ENCODE data around the gene IL1R2.

Gene IL1R2

GRCh38 chr2:102051692-102052277 is 60.0 kb downstream of the IL1R2 start:
- H3K4me3 ChIP-seq (ENCODE audit: low read length) = no peak overlapping the region
- DNase-seq (ENCODE audit: low read depth, low spot score) = no peak

GRCh38 chr2:102052365-102052764 is 60.6 kb downstream of the IL1R2 start:
- no peak overlapping the region for H3K4me3 ChIP-seq (ENCODE audit: low read length)
- no peak for DNase-seq (ENCODE audit: low read depth, low spot score)

GRCh38 chr2:102053096-102053495 is 61.3 kb downstream of the IL1R2 start:
- no peak overlapping the region for H3K4me3 ChIP-seq (ENCODE audit: low read length)
- DNase-seq (ENCODE audit: low read depth, low spot score) = no peak

DNA sequence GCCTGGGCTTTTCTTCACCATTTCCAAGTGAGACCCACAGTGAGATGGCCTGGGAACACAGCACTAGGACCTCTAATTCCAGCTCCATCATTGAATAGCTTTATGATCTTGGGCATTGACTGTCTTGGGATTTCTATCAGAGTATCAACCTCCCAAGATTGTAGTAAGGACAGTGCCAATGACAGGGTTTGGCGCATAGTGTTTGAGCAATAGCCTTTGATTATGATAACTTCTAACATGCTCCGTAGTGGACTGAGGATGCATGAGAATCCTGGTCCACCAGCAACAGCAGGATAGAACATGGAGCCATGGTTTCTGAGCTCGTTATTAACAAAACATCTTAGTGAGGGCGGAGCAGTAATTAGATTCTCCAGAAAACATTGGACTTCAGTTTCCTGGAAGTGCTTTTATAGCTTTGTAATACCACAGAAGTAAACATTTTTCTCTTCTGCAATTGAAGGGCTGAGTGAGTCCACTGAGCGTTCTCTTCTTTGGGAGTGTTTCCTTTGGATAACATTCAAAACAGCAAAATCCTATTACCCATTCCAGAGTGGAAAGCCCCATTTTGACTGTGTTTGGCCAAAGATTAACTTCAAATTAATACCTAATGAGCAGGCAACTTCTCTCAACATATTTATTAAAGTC is 63.7 kb downstream of the IL1R2 start:
- no peak for DNase-seq (ENCODE audit: low read depth, low spot score)

DNA sequence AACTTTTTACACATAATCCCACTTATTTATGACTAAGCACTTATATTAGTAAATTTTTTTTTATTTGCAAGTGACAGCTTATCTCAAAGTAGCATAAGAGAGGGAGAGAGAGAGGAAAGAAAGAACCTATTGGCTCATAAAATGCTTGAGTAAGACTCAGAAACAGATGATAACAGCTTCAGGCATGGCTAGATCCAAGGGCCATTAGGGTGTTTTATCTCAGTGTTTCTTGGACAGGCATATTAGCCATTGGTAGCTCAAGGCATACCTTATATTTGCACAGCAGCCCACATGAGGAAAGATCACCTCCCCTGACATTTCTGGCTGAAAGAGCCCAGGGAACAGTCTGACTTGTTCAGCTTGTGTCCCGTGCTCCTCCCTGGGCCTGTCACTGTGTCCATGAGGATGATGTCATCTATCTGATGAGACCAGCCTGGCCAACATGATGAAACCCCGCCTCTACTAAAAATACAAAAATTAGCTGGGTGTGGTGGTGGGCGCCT is 64.4 kb downstream of the IL1R2 start:
- DNase-seq (ENCODE audit: low read depth, low spot score) = no peak
- H3K4me3 ChIP-seq (ENCODE audit: low read length) = no peak overlapping the region

More for the DNA sequence above, 63.7 kb downstream of the IL1R2 start:
- no peak overlapping the region for H3K4me3 ChIP-seq (ENCODE audit: low read length)

DNA sequence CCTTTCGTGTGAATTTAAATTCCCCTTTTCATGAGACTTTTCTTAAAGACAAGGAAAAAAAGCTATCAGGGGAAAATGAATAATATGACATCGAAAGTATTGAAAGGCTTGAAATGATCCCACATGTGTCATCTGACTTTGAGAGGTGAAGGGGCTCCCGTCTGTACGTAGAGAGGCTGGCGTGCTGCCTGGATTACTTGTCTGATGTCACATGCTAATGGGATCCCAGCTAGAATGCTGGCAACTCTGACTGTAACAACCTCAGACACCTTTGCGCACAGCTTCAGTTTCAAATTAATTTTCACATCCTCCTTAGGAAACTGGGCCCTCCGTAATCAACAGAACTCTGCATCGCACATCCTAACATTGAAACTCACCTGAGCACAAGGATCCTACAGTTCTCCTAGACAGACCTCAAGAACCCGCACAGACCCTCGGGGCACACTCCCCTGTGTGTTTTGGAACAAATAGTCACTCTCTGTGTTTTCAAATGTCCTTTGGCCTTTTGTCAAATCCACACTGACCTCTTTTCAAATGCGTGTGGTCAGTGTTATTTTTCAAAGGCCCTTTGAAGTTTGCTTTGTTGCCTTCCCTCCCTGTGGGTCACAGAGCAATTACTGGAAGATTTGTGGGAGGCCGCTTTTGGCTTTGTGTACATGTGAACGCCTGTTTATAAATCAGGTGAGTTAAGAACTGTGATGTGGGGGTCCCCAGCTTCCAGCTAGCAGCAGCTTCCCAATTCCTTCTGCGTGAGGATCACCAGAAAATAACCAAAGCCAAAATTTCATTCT is 65.9 kb downstream of the IL1R2 start:
- H3K4me3 ChIP-seq (ENCODE audit: low read length) = no peak overlapping the region
- DNase-seq (ENCODE audit: low read depth, low spot score) = no peak

DNA sequence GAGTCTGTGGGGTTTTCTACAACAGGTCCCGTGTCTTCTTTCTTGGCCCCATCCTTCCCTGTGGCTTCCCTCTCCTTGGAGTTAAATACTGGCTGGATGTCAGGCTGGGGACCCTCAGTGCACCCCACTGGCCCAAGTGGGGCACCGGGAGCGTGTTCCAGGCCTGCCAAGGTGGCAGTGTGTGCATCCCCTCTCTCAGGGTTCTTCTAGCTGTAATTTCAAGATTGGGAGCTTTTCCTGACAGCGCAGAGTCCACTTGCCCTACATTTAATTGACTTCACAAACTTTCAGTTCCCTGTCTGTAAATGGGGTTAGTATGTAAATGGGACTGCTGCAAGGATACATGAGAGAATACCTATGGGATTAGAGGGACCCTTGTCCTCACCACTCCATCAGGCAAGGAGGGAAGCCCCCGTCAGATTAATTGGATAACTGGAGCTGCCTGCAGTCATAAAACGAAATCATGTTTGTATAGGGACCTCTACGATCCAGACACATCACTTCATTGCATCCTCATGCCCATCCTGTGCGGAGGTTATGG is 66.6 kb downstream of the IL1R2 start:
- no peak for DNase-seq (ENCODE audit: low read depth, low spot score)
- no peak overlapping the region for H3K4me3 ChIP-seq (ENCODE audit: low read length)

GRCh38 chr2:102059151-102059550 is 67.4 kb downstream of the IL1R2 start:
- DNase-seq (ENCODE audit: low read depth, low spot score) = no peak
- H3K4me3 ChIP-seq (ENCODE audit: low read length) = no peak overlapping the region

DNA sequence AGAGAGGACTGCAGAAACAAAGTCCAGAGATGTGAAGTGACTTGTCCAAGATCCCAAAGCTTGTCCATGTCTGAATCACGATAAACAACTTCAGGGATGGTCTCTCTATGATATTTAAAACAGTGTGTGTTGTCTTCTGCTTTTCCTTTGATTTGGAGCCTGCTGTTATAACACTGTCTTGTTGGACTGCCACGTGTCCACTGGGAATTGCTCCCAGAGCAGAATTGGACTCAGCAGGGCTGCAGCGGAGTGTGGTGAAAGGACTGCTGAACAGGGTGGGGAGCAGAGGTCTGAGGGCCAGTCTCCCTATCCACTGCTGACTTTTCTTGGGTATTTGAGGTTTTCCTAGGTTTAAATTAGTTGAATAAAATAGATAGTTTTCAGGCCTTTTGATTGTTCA is 68.3 kb downstream of the IL1R2 start:
- H3K4me3 ChIP-seq (ENCODE audit: low read length) = no peak overlapping the region
- no peak for DNase-seq (ENCODE audit: low read depth, low spot score)

- H3K4me3 ChIP-seq (ENCODE audit: low read length) = no peak overlapping the region
- no peak for DNase-seq (ENCODE audit: low read depth, low spot score)
These were observed 69.0 kb downstream of the IL1R2 start for GRCh38 chr2:102060792-102061191.

DNA sequence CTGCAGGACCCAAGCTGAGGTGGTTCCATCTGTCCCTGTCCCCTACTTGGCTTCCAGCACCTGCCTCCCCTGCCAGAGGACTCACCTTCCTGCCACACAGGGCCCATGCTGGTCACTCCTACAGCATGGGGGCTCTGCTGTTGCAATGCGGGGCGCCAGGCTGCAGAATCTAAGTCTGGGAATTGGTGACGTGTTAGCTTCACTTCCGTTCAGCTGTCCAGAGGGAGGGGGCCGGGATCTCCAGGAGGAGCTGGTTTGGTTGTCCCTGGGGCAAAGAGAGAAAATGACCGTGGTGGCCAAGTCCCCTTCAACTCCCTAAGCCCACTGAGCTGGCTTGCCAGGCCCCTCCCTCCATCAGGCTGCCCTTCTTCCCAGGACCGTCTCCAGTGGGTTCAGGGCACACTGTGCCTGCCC is 69.5 kb downstream of the IL1R2 start:
- H3K4me3 ChIP-seq (ENCODE audit: low read length) = no peak overlapping the region
- DNase-seq (ENCODE audit: low read depth, low spot score) = no peak

GRCh38 chr2:102061962-102062795 is 70.4 kb downstream of the IL1R2 start:
- DNase-seq (ENCODE audit: low read depth, low spot score) = no peak
- no peak overlapping the region for H3K4me3 ChIP-seq (ENCODE audit: low read length)

DNA sequence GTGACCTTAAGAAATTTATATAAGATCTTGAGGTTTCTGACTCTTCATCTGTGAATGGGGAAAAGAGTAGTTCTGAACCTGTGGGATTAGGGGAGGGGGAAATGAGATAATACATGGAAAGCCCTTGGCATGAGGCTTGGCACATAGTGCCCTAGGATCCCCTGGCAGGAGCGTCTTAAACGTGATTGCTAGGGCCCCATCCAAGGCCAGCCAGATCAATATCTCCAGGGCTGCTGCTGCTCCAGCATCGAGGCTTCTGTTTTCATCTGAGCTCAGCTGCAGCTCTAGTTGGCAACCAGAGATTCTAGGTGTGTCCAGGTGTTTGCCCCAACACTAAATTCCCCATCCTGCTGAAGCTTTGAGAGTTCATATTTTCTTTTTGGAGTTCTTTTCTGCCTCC is 71.0 kb downstream of the IL1R2 start:
- DNase-seq (ENCODE audit: low read depth, low spot score) = no peak
- no peak overlapping the region for H3K4me3 ChIP-seq (ENCODE audit: low read length)

DNA sequence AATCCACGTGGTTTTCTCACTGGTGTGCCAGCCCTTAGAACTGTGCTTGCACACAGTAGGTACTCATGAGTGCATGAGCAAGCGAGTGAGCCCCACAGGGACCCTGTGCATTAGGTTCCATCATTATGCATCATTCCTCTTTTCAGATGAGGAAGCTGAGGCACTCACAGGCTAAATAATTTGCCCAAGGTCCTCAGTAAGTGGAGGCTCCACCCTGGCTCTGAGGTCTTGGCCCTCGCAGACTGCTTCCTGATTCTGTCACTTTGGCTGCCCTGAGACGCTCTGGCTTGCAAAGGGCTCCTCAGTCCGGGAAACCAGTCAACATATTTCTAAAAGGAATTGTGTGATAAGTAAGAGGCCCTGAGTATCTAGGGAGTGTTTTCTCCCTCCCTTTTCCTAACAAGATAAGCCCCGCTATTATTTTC is 71.7 kb downstream of the IL1R2 start:
- DNase-seq (ENCODE audit: low read depth, low spot score) = no peak
- no peak overlapping the region for H3K4me3 ChIP-seq (ENCODE audit: low read length)

- no peak overlapping the region for H3K4me3 ChIP-seq (ENCODE audit: low read length)
- no peak for DNase-seq (ENCODE audit: low read depth, low spot score)
These were observed 72.3 kb downstream of the IL1R2 start for GRCh38 chr2:102063941-102064678.

GRCh38 chr2:102064679-102065674 is 73.2 kb downstream of the IL1R2 start:
- DNase-seq (ENCODE audit: low read depth, low spot score) = no peak
- H3K4me3 ChIP-seq (ENCODE audit: low read length) = no peak overlapping the region

DNA sequence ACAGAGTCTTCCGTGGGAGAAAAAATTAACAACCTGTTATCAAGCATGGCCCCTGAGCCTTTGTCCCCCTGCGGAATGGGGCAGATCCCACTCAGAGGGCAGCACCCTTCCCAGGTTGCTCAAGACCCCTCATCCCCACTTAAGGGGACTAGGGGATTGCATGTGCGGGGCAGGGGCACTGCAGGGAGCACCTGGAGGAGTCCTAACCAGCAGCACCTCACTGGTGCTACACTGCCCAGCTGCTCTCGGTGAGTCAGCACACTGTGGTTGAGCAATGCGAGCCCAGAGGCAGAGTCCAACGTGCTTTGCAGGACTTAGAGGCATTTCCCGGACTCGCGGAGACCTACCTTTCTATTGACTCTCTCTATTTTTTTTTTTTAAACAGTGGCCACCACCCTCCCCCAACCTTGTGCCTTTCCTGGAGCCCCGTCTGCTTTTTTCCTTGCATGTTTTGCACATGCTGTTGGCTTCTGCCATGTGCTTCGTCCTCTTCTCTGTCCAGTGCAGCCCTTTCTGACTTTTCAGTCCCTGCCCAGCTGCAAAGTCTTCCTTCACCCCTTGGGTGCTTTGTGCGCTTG is 74.0 kb downstream of the IL1R2 start:
- no peak for DNase-seq (ENCODE audit: low read depth, low spot score)
- no peak overlapping the region for H3K4me3 ChIP-seq (ENCODE audit: low read length)
